HG03196 (cell line): ENCODE measurements around the gene NARF.

ENCODE experiments used
- ATAC-seq: cut with Tn5 transposase; IDR thresholded peaks from one replicate; pipeline ENCODE4 v1.9.1; 2021; ENCODE audit not compliant: unreplicated experiment

NARF gene

GRCh38 chr17:82433560-82434215 is 24.9 kb upstream of the NARF start:
- no peak for ATAC-seq

- ATAC-seq: peak; percentile 49
Measured at GRCh38 chr17:82434216-82434565, 24.4 kb upstream of the NARF start.

- no peak for ATAC-seq
Measured at GRCh38 chr17:82435103-82435502, 23.4 kb upstream of the NARF start.

GRCh38 chr17:82435601-82436583 is 22.6 kb upstream of the NARF start:
- no peak for ATAC-seq

GRCh38 chr17:82436601-82437324 is 21.8 kb upstream of the NARF start:
- ATAC-seq: no peak

- ATAC-seq: no peak
Measured at GRCh38 chr17:82437325-82437668, 21.2 kb upstream of the NARF start.

GRCh38 chr17:82438401-82439193 is 19.9 kb upstream of the NARF start:
- no peak for ATAC-seq

GRCh38 chr17:82439194-82439828 is 19.2 kb upstream of the NARF start:
- ATAC-seq: no peak

GRCh38 chr17:82439829-82440365 is 18.6 kb upstream of the NARF start:
- ATAC-seq: no peak

- no peak for ATAC-seq
Measured at GRCh38 chr17:82440469-82440981, 18.0 kb upstream of the NARF start.

GRCh38 chr17:82440991-82441627 is 17.4 kb upstream of the NARF start:
- no peak for ATAC-seq

GRCh38 chr17:82441691-82442487 is 16.7 kb upstream of the NARF start:
- no peak for ATAC-seq

- ATAC-seq: no peak
Measured at GRCh38 chr17:82442643-82443464, 15.7 kb upstream of the NARF start.

GRCh38 chr17:82443465-82444283 is 14.9 kb upstream of the NARF start:
- ATAC-seq: no peak

GRCh38 chr17:82444284-82444893 is 14.2 kb upstream of the NARF start:
- ATAC-seq: no peak

GRCh38 chr17:82444941-82445521 is 13.5 kb upstream of the NARF start:
- ATAC-seq: no peak
